Prostate gland (tissue), 2 donors: ENCODE results near the gene HS3ST3A1. TPM values are rescaled to one million over a fixed set of nuclear protein-coding genes. Genes with fewer than 3 reads are reported as not detected.
A peak's percentile ranks its signal among the peaks of the same experiment; 100 is the strongest.

ENCODE experiments used
- DNase-seq: peaks from one replicate; pipeline ENCODE4 v3.0.0-alpha.2; 2019; ENCODE audit warnings: low spot score
- H3K27ac ChIP-seq, 2 donors: fragments of 200-600 bp; sonication (generic); 2 replicates each; pipeline ENCODE4 v1.5.1; 2017 to 2019
- H3K27me3 ChIP-seq: fragments of 200-600 bp; sonication (generic); replicated peaks from 2 replicates; pipeline ENCODE4 v1.5.1; 2019; ENCODE audit not compliant: insufficient read depth
- H3K36me3 ChIP-seq, 2 donors: fragments of 200-600 bp; sonication (generic); 1 replicate in 1 of 2; 2 replicates in 1 of 2; pipeline versions ENCODE4 v1.5.1 to v1.8.1; 2017 to 2019
- H3K4me1 ChIP-seq: fragments of 200-600 bp; sonication (generic); replicated peaks from 2 replicates; pipeline ENCODE4 v1.5.1; 2019
- H3K4me3 ChIP-seq, 2 donors: fragments of 200-600 bp; sonication (generic); 2 replicates each; pipeline ENCODE4 v1.5.1; 2017 to 2019
- H3K9me3 ChIP-seq: fragments of 200-600 bp; sonication (generic); 2 replicates; pipeline ENCODE4 v1.5.1; 2017
- POLR2A ChIP-seq: fragments of 450-650 bp; IDR thresholded peaks from one replicate; pipeline ENCODE4 v1.6.1; 2016; ENCODE audit warnings: antibody characterized with exemption, mild to moderate bottlenecking
- POLR2AphosphoS5 ChIP-seq: sonication (generic); formaldehyde crosslinking; IDR thresholded peaks from one replicate; pipeline ENCODE4 v1.6.1; 2017; ENCODE audit warnings: antibody characterized with exemption
- WGBS: methylation state at CpG from one replicate; pipeline ENCODE4 v1.1.5; 2018; 5-methylcytosine and 5-hydroxymethylcytosine counted together
- intact Hi-C: fragments of 100-400 bp; cut with DNase I; formaldehyde crosslinking; loops from one replicate; pipeline ENCODE4 v1.14.2; 2022
- total RNA-seq, 2 donors: library from RNA; depleted of rRNA; stranded (reverse); fragments of >200 nt; gene quantifications; one replicate each; pipeline ENCODE4 v1.1.0, GENCODE V29; 2016
- TF ChIP-seq, protein P1 (sequence below), 4 experiments: fragments of 200-600 bp in 2 of 4; fragments of 450-650 bp in 2 of 4; sonication (generic) in 2 of 4; IDR thresholded peaks; 1 replicate in 3 of 4; 2 replicates in 1 of 4; pipeline ENCODE4 v1.5.1; 2016 to 2019; ENCODE audit warnings: antibody characterized with exemption in 4 of 4, mild to moderate bottlenecking in 2 of 4, moderate library complexity in 2 of 4

Gene HS3ST3A1
- total RNA-seq, 2 donors from 2014 or later, result 3.1 to 14.3 TPM

DNA sequence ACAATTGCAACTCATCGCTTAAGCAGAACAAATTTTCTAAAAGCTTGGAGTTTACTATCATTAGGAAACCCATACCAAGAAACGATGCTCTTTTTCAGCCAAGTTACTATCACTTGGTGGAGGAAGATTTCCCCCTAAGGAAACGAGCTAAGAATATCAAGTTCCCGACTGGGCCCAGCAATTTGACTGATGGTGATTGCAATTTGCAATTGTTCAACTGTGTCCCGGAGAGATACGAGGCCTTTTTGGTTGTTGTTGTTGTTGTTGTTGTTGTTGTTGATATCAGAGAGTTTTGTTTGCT lies 6.2 kb downstream of the HS3ST3A1 start:
- DNase-seq, result no peak
- 76% methylated on average over 6 of the region's 6 CpGs for WGBS
- Histone ChIP-seq H3K9me3 (no peaks in the 10 kb centered on the region), H3K36me3 (no peaks in the 10 kb centered on the region), H3K27ac (no peak overlapping the region), H3K4me1 (no peaks in the 10 kb centered on the region), H3K4me3 (no peak overlapping the region), H3K27me3 (peaks cover under 1% of the 10 kb centered on the region)
- intact Hi-C loops, result loop anchor here (5.0 kb wide), 1 partner anchor 1332 kb away; no protein-coding TSS in a partner anchor
- TF ChIP-seq POLR2AphosphoS5 (no peak), POLR2A (no peak)
- TF ChIP-seq, protein P1, sequence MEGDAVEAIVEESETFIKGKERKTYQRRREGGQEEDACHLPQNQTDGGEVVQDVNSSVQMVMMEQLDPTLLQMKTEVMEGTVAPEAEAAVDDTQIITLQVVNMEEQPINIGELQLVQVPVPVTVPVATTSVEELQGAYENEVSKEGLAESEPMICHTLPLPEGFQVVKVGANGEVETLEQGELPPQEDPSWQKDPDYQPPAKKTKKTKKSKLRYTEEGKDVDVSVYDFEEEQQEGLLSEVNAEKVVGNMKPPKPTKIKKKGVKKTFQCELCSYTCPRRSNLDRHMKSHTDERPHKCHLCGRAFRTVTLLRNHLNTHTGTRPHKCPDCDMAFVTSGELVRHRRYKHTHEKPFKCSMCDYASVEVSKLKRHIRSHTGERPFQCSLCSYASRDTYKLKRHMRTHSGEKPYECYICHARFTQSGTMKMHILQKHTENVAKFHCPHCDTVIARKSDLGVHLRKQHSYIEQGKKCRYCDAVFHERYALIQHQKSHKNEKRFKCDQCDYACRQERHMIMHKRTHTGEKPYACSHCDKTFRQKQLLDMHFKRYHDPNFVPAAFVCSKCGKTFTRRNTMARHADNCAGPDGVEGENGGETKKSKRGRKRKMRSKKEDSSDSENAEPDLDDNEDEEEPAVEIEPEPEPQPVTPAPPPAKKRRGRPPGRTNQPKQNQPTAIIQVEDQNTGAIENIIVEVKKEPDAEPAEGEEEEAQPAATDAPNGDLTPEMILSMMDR (IDR thresholded peaks at IDR 0.05), result no peak

DNA sequence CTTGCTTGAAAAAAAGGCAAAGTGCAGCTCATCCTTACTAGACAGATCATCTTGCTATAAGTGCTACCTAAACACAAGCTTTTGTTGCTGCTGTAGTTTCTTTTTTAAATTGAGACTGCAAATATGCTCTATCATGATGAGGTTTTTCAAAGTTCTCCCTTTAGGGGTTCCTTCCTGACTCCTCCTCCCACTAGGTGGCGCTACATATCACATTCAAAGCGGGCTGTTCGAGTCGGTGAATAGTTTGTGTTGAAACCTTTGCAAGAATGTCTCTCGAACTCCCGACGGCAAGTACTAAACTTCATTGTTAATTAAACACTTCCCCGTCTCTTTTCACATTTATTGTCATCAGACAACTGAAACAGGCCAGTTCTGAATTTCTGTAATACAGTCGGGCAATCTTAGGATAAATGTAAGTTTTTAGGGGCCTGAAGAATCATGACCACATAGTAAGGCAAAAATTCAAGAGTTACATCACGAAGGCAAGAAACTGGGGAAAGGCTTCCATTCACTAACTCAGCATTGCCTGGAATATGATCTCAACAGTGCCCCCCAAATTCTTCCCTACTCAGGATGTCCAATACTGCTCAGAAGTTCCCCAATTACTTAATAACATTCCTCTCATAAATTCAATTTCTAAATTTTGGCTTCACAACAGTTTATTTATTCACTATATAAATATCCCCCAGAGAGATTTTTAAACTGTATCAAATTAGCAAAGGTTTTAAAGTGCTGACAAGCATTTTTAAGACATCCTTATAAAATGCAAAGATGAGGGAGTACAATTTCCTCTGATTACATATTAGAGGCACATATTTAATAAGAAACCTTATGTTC lies 6.7 kb downstream of the HS3ST3A1 start:
- no peak overlapping the region for H3K4me3 ChIP-seq
- TF ChIP-seq POLR2AphosphoS5 (peak; percentile 36), POLR2A (no peak)
- TF ChIP-seq, protein P1 (IDR thresholded peaks at IDR 0.05), result peak; percentile 66 to 86 (median 72)
- H3K27ac ChIP-seq, result no peak overlapping the region
- WGBS, result 21% methylated on average over 10 of the region's 10 CpGs
- no peaks in the 10 kb centered on the region for H3K36me3 ChIP-seq
- H3K27me3 ChIP-seq, result no peaks in the 10 kb centered on the region
- intact Hi-C loops, result loop anchor here (5.0 kb wide), 2 partner anchors 258 to 1332 kb away; no protein-coding TSS in a partner anchor
- H3K4me1 ChIP-seq, result no peaks in the 10 kb centered on the region
- H3K9me3 ChIP-seq, result no peaks in the 10 kb centered on the region
- peak; percentile 75 for DNase-seq

DNA sequence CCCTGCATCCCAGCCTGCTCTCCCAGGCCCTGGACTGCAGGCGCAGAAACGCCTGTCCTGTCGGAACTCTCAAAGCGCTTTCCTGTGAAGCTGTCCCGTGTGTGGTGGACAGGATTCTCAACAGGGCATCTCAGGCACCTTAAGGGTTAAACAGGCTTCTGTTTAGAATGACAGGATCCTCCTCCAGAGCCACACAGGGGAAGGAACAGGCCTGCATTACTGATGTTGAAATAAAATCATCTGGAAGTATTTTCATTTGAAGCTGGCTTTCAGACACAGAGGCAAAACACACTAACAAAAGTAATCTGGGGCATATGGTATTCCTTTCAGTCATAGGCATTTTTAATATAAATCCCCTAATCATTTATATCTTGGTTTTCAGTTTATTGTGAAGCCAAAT lies 7.4 kb downstream of the HS3ST3A1 start:
- WGBS, result 92% methylated on average over 5 of the region's 5 CpGs
- Histone ChIP-seq H3K9me3 (no peaks in the 10 kb centered on the region), H3K4me1 (no peaks in the 10 kb centered on the region), H3K4me3 (no peak overlapping the region), H3K36me3 (no peaks in the 10 kb centered on the region), H3K27ac (no peak overlapping the region), H3K27me3 (no peaks in the 10 kb centered on the region)
- DNase-seq, result no peak
- TF ChIP-seq POLR2A (no peak), POLR2AphosphoS5 (no peak)
- TF ChIP-seq, protein P1 (IDR thresholded peaks at IDR 0.05), result no peak
- intact Hi-C loops, result loop anchor here (5.0 kb wide), 1 partner anchor 257 kb away; no protein-coding TSS in a partner anchor

DNA sequence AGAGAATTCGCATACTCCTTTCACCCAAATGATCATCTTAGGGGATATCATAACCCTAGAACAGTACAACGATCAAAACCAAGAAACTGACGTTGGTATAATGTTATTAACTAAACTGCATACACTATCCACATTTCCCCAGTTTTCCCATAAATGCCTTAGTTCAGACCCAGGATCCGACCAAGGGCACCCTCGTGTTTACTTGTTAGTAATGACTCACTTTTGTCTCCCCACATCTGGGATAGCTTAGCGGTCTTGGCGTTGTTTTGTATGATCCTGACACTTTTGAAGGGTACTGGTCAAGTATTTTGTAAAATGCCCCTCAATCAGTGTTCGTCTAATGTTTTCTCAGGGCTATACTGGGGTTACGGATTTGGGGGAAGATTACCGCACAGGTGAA lies 8.0 kb downstream of the HS3ST3A1 start:
- TF ChIP-seq POLR2AphosphoS5 (no peak), POLR2A (no peak)
- TF ChIP-seq, protein P1 (IDR thresholded peaks at IDR 0.05), result no peak
- Histone ChIP-seq H3K4me3 (no peak overlapping the region), H3K36me3 (no peaks in the 10 kb centered on the region), H3K4me1 (no peaks in the 10 kb centered on the region), H3K27ac (no peak overlapping the region), H3K27me3 (no peaks in the 10 kb centered on the region), H3K9me3 (no peaks in the 10 kb centered on the region)
- intact Hi-C loops, result loop anchor here (5.0 kb wide), 1 partner anchor 256 kb away; no protein-coding TSS in a partner anchor
- DNase-seq, result no peak
- WGBS, result 90% methylated on average over 10 of the region's 10 CpGs
